Endothelial cell of umbilical vein (primary cell): ENCODE measurements around the gene SUN3. TPM values are rescaled to one million over a fixed set of nuclear protein-coding genes. Genes with fewer than 3 reads are reported as not detected.

Experiments
- BruUV-seq: library from RNA; stranded (reverse); fragments of 400-500 nt; replicated peaks from 2 replicates; lab custom pipeline; 2021; lab: Mats Ljungman, UMichigan
- CTCF ChIA-PET: fragments of 300-600, 350-600 bp; sonication (Branson Sonifier 250); formaldehyde crosslinking; loops from one replicate; lab custom pipeline; 2021; ENCODE audit warnings: antibody characterized with exemption, inconsistent platforms; lab: Charles Lee
- POLR2A ChIA-PET: fragments of 300-600, 350-600 bp; sonication (Branson Sonifier 250); formaldehyde crosslinking; loops from one replicate; lab custom pipeline; 2021; ENCODE audit warnings: antibody characterized with exemption, inconsistent platforms; lab: Charles Lee
- DNase-seq: peaks from one replicate; pipeline ENCODE4 v3.0.0-alpha.2; 2011; ENCODE audit warnings: low read depth, low spot score
- FAIRE-seq: peaks from 2 replicates; lab custom pipeline; 2011; peaks lifted over from hg19 to GRCh38; lab: Jason Lieb, UNC
- H2AFZ ChIP-seq: 2 replicates; pipeline ENCODE4 v1.6.0; 2012; ENCODE audit warnings: low read depth, low read length, control low read depth, inconsistent platforms
- H3K27ac ChIP-seq: 2 replicates; pipeline ENCODE4 v1.5.1; 2011; ENCODE audit warnings: low read depth, mild to moderate bottlenecking, control low read depth, low read length, moderate library complexity; ENCODE audit not compliant: insufficient read depth
- H3K27me3 ChIP-seq, 2 experiments: 2 replicates each; pipeline versions ENCODE4 v1.6.0 to v1.6.1; 2011; ENCODE audit warnings: low read length in 2 of 2, mixed read lengths in 1 of 2; ENCODE audit not compliant: control insufficient read depth in 2 of 2, insufficient read depth in 2 of 2
- H3K36me3 ChIP-seq, 2 experiments: 2 replicates in 1 of 2; 3 replicates in 1 of 2; pipeline ENCODE4 v1.5.1; 2011; ENCODE audit warnings: low read length in 2 of 2, mild to moderate bottlenecking in 1 of 2, moderate library complexity in 1 of 2; ENCODE audit not compliant: control insufficient read depth in 2 of 2, insufficient read depth in 2 of 2; ENCODE audit errors: extremely low read depth in 1 of 2
- H3K4me1 ChIP-seq: 3 replicates; pipeline ENCODE4 v1.5.1; 2011; ENCODE audit warnings: mild to moderate bottlenecking, low read length; ENCODE audit not compliant: control insufficient read depth, insufficient read depth; ENCODE audit errors: extremely low read depth
- H3K4me2 ChIP-seq: 2 replicates; pipeline ENCODE4 v1.6.1; 2011; ENCODE audit warnings: low read length, control low read depth, mixed read lengths; ENCODE audit not compliant: insufficient read depth
- H3K4me3 ChIP-seq, 3 experiments: fragments of 200-600 bp in 1 of 3; sonication (generic), shearing (Covaris generic) in 1 of 3; replicated peaks in 1 of 3; 2 replicates each; pipeline ENCODE4 v1.5.1; 2011 to 2016; ENCODE audit warnings: control low read depth in 3 of 3, low read length in 3 of 3, mild to moderate bottlenecking in 2 of 3, inconsistent platforms in 1 of 3, low read depth in 1 of 3, moderate library complexity in 1 of 3; ENCODE audit not compliant: insufficient read depth in 1 of 3
- H3K79me2 ChIP-seq: 2 replicates; pipeline ENCODE4 v1.6.0; 2012; ENCODE audit warnings: low read length, inconsistent platforms; ENCODE audit not compliant: control insufficient read depth, insufficient read depth
- H3K9ac ChIP-seq: replicated peaks from 2 replicates; pipeline ENCODE3; 2011; ENCODE audit warnings: low read length, control low read depth; ENCODE audit not compliant: insufficient read depth; ENCODE audit errors: extremely low read depth
- H3K9me1 ChIP-seq: replicated peaks from 3 replicates; pipeline ENCODE4 v1.6.0; 2011; ENCODE audit warnings: mild to moderate bottlenecking, low read length; ENCODE audit not compliant: control insufficient read depth, insufficient read depth; ENCODE audit errors: extremely low read depth
- H3K9me3 ChIP-seq: replicated peaks from 2 replicates; pipeline ENCODE4 v1.5.1; 2012; ENCODE audit warnings: low read length, inconsistent platforms; ENCODE audit not compliant: control insufficient read depth, insufficient read depth
- H4K20me1 ChIP-seq: replicated peaks from 2 replicates; pipeline ENCODE3; 2011; ENCODE audit warnings: mild to moderate bottlenecking, low read length; ENCODE audit not compliant: control insufficient read depth, insufficient read depth; ENCODE audit errors: extremely low read depth
- EZH2 ChIP-seq: IDR thresholded peaks from 2 replicates; pipeline ENCODE4 v1.6.1; 2012; ENCODE audit warnings: borderline replicate concordance, low read depth, mild to moderate bottlenecking, moderate library complexity, low read length, inconsistent platforms; ENCODE audit not compliant: severe bottlenecking
- FOS ChIP-seq: IDR thresholded peaks from 2 replicates; pipeline ENCODE4 v1.6.1; 2011; ENCODE audit warnings: mild to moderate bottlenecking, low read length, moderate library complexity, borderline replicate concordance; ENCODE audit not compliant: insufficient read depth
- JUN ChIP-seq: IDR thresholded peaks from 2 replicates; pipeline ENCODE4 v1.6.1; 2011; ENCODE audit warnings: borderline replicate concordance, low read depth; ENCODE audit not compliant: insufficient read length, insufficient read depth
- MYC ChIP-seq: IDR thresholded peaks from one replicate; pipeline ENCODE4 v1.6.1; 2011; ENCODE audit warnings: mild to moderate bottlenecking, low read depth, low read length
- POLR2A ChIP-seq: IDR thresholded peaks from 2 replicates; pipeline ENCODE4 v1.6.1; 2012; ENCODE audit warnings: low read depth, mild to moderate bottlenecking, control low read depth, low read length
- POLR2AphosphoS5 ChIP-seq: IDR thresholded peaks from 2 replicates; pipeline ENCODE4 v1.6.1; 2012; ENCODE audit warnings: low read depth, mild to moderate bottlenecking, control low read depth, low read length, moderate library complexity; ENCODE audit not compliant: insufficient read depth
- dilution Hi-C: fragments of 300-500 bp; cut with MboI; formaldehyde crosslinking; loops from one replicate; pipeline ENCODE4 v1.15.0; 2019; ENCODE audit warnings: low sequenced_read_pairs; ENCODE audit not compliant: extremely low pct_ligation_motif_present
- intact Hi-C: fragments of 100-400 bp; cut with micrococcal nuclease; formaldehyde crosslinking; loops from one replicate; pipeline ENCODE4 v1.10.0; 2022
- polyA plus RNA-seq, 4 experiments: library from polyadenylated mRNA; depleted of rRNA in 3 of 4; stranded (reverse) in 3 of 4; unstranded in 1 of 4; fragments of >200 nt; gene quantifications; 2 replicates each; pipeline versions ENCODE4 v1.2.1 to v1.2.3, GENCODE V29; 2011 to 2012; ENCODE audit warnings: missing spikeins in 1 of 4
- total RNA-seq: library from RNA; stranded (reverse); gene quantifications from 2 replicates; pipeline ENCODE4 v1.2.3, GENCODE V29; 2021
- TF ChIP-seq, protein P1 (sequence below): IDR thresholded peaks from 2 replicates; pipeline ENCODE4 v1.6.1; 2011; ENCODE audit not compliant: insufficient read depth, insufficient read length

SUN3 gene
- total and polyA plus RNA-seq, 2 donors (not counting 3 experiments of a cell fraction or from before 2014, with no cell fraction given), result not detected

DNA sequence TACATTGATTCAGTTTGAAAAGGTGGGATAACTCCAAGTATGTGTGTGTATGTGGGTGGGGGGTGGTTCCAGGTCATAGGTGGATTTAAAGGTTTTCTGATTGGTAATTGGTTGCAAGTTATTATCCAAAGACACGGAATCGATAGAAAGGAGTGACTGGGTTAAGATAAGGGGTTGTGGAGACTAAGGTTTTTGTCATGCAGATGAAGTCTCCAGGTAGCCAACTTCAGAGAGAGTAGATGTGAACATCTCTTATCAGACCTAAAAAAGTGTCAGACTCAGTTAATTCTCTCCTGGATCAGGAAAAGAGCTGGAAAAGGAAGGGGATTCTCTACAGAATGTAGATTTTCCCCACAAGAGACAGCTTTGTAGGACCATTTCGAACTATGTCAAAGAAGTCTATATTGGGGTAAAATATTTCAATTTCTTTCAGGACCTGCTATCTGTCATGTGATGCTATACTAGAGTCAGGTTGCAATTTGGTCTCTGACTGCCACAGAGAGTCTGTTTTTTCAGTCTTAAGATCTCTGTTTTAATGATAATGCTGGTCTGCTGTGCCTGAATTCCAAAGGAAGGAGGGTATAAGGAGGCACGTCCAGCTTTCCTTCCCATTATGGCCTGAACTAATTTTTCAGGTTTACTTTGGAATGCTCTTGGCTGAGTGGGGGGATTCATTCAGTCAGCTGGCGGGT is 10.1 kb upstream of the SUN3 start:
- intact Hi-C loops, result loop anchor here (5.0 kb wide), 1 partner anchor 92 kb away; the partner anchor contains the start of gene PKD1L1
- Histone ChIP-seq H4K20me1 (no peaks in the 10 kb centered on the region), H3K9me1 (no peaks in the 10 kb centered on the region), H3K27me3 (peaks cover 13 to 16% of the 10 kb centered on the region in 2 experiments), H3K36me3 (no peaks in the 10 kb centered on the region), H3K27ac (no peak overlapping the region), H3K4me1 (peaks cover 25% of the 10 kb centered on the region), H3K9ac (no peak overlapping the region), H3K4me2 (no peak overlapping the region), H2AFZ (no peak overlapping the region), H3K79me2 (no peaks in the 10 kb centered on the region), H3K9me3 (no peaks in the 10 kb centered on the region), H3K4me3 (no peak overlapping the region)
- dilution Hi-C loops, result no loop called here
- BruUV-seq, result no TSS peak
- no peak for TF ChIP-seq EZH2
- TF ChIP-seq, protein P1, sequence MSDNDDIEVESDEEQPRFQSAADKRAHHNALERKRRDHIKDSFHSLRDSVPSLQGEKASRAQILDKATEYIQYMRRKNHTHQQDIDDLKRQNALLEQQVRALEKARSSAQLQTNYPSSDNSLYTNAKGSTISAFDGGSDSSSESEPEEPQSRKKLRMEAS, result no peak
- no peak for TF ChIP-seq MYC
- TF ChIP-seq FOS, result no peak
- no peak for TF ChIP-seq JUN
- no peak for TF ChIP-seq POLR2A
- no peak for TF ChIP-seq POLR2AphosphoS5
- DNase-seq (no peak), FAIRE-seq (no peak)
- ChIA-PET POLR2A (no interaction called here), CTCF (interaction anchor here (1.0 kb wide), 1 partner anchor 48 kb away, joined by 3 read pairs; no protein-coding TSS in a partner anchor)
